NCI-H2227 (cell line): Measurements from ENCODE around the gene C19orf85.
A peak's percentile ranks its signal among the peaks of the same experiment; 100 is the strongest.
"Not testable (repeated sequence)": the region's sequence is repeated elsewhere in the genome, so short reads cannot be mapped to it uniquely, and the experiment has no call there.

Experiments used
- DNase-seq: peaks from one replicate; lab custom pipeline; 2025; ENCODE audit not compliant: unreplicated experiment; lab: John Stamatoyannopoulos, UW

The C19orf85 gene

GRCh38 chr19:55442372-55442961 is 22.1 kb downstream of the C19orf85 start:
- DNase-seq = peak; percentile 73

GRCh38 chr19:55441692-55442321 is 22.7 kb downstream of the C19orf85 start:
- peak; percentile 85 for DNase-seq

- DNase-seq = peak; percentile 61
These were observed 23.2 kb downstream of the C19orf85 start for GRCh38 chr19:55441319-55441691.

GRCh38 chr19:55440411-55441105 is 24.0 kb downstream of the C19orf85 start:
- DNase-seq = peak; percentile 65

- DNase-seq = no peak
These were observed 25.5 kb downstream of the C19orf85 start for GRCh38 chr19:55439052-55439451.

- peak; percentile 45 for DNase-seq
These were observed 27.1 kb downstream of the C19orf85 start for GRCh38 chr19:55437410-55437809.

GRCh38 chr19:55436847-55437246 is 27.7 kb downstream of the C19orf85 start:
- no peak for DNase-seq

- DNase-seq = no peak
These were observed 29.5 kb downstream of the C19orf85 start for GRCh38 chr19:55435020-55435419.

- DNase-seq = no peak
These were observed 30.1 kb downstream of the C19orf85 start for GRCh38 chr19:55434356-55434919.

- no peak for DNase-seq
These were observed 31.3 kb downstream of the C19orf85 start for GRCh38 chr19:55433292-55433691.

- no peak for DNase-seq
These were observed 32.2 kb downstream of the C19orf85 start for GRCh38 chr19:55432241-55432959.

- no peak for DNase-seq
These were observed 33.4 kb downstream of the C19orf85 start for GRCh38 chr19:55431183-55431582.

- DNase-seq = no peak
These were observed 38.5 kb downstream of the C19orf85 start for GRCh38 chr19:55426042-55426441.

- DNase-seq = no peak
These were observed 40.0 kb downstream of the C19orf85 start for GRCh38 chr19:55424518-55424917.

GRCh38 chr19:55423225-55424005 is 41.1 kb downstream of the C19orf85 start:
- DNase-seq = peak; percentile 65

- not testable (repeated sequence) for DNase-seq
These were observed 43.3 kb downstream of the C19orf85 start for GRCh38 chr19:55421281-55421680.

- DNase-seq = no peak
These were observed 44.8 kb downstream of the C19orf85 start for GRCh38 chr19:55419624-55420236.

- DNase-seq = no peak
These were observed 45.4 kb downstream of the C19orf85 start for GRCh38 chr19:55419103-55419502.

GRCh38 chr19:55418185-55418584 is 46.4 kb downstream of the C19orf85 start:
- peak; percentile 82 for DNase-seq
